ENCODE data around the gene ENTPD7. TPM values are rescaled to one million over a fixed set of nuclear protein-coding genes. Genes with fewer than 3 reads are reported as not detected.

The ENTPD7 gene
- total and polyA plus RNA-seq, 10 of the 15 experiments (the other 5 are each of a cell fraction or from before 2014, with no cell fraction given): 0.73 to 6.7 (median 5.2) TPM

GRCh38 chr10:99730026-99730425 lies 70.7 kb downstream of the ENTPD7 start:
- Histone ChIP-seq H3K27ac (ENCODE audit: control insufficient read depth, insufficient read depth) (no peak overlapping the region), H3K9ac (ENCODE audit: control insufficient read depth, insufficient read depth, low read length) (no peak overlapping the region), H3K4me1 (ENCODE audit: control insufficient read depth, insufficient read depth, low read length) (peaks cover 5% of the 10 kb centered on the region; the same call in 1 of the 2 replicates), H3K79me2 (ENCODE audit: control insufficient read depth, insufficient read depth, low read length) (peaks cover 32% of the 10 kb centered on the region), H4K20me1 (ENCODE audit: control insufficient read depth, insufficient read depth) (no peaks in the 10 kb centered on the region), H3K4me3 (no peak overlapping the region), H3K27me3 (replicated peaks in 1 of 2; ENCODE audit: control insufficient read depth in 2 of 2, insufficient read depth in 2 of 2, low read length in 1 of 2) (no peaks in the 10 kb centered on the region), H2AFZ (ENCODE audit: control insufficient read depth, low read depth, low read length) (no peak overlapping the region), H3K36me3 (ENCODE audit: control insufficient read depth in 2 of 2, insufficient read depth in 2 of 2, low read length in 1 of 2) (peaks cover 0 to 5% of the 10 kb centered on the region in 2 experiments; a peak in 3 of 4 replicates), H3K4me2 (ENCODE audit: control insufficient read depth, insufficient read depth) (no peak overlapping the region), H3K9me3 (replicated peaks; ENCODE audit: control insufficient read depth, insufficient read depth, low read length) (no peaks in the 10 kb centered on the region)
- ChIA-PET RAD21 (ENCODE audit: unreplicated experiment) (no interaction called here), SMC1A (ENCODE audit: uncharacterized antibody, unreplicated experiment) (interaction anchor here (0.6 to 1.5 kb wide), 2 partner anchors 11 to 13 kb away, joined by 3 to 4 read pairs; no protein-coding TSS in a partner anchor), POLR2A (interaction anchor here (0.8 kb wide), 1 partner anchor 150 kb away, joined by 5 read pairs; no protein-coding TSS in a partner anchor), CTCF (no interaction called here)
- FAIRE-seq: no peak
- WGBS (ENCODE audit: insufficient coverage, insufficient replicate concordance, low lambda C conversion rate, missing lambda C conversion rate): 93% methylated on average over 1 of the region's 1 CpG
- no peak for ATAC-seq
- DNase-seq (ENCODE audit: low read depth, low spot score): no peak
- intact Hi-C loops (cut with micrococcal nuclease; ENCODE audit: unreplicated experiment) (no loop called here), in situ Hi-C loops (cut with MboI) (no loop called here)
- TF ChIP-seq SREBF2 (IDR thresholded peaks at IDR 0.05; ENCODE audit: low read length) (no peak), SP1 (IDR thresholded peaks at IDR 0.05; ENCODE audit: low read depth, low read length) (no peak), NR2F1 (conservative IDR thresholded peaks at IDR 0.05) (no peak), RFX5 (IDR thresholded peaks at IDR 0.05; ENCODE audit: low read depth, low read length) (no peak), TAF1 (IDR thresholded peaks at IDR 0.05; ENCODE audit: borderline replicate concordance, low read depth, low read length) (no peak), SKIL (IDR thresholded peaks at IDR 0.05; ENCODE audit: low read depth, poor library complexity, severe bottlenecking) (no peak), CREM (IDR thresholded peaks at IDR 0.05; ENCODE audit: low read depth) (no peak)
- no TSS peak for BruUV-seq (replicated peaks)
